Neural cell (in vitro differentiated cells): ENCODE data around the gene AARSD1. TPM values are rescaled to one million over a fixed set of nuclear protein-coding genes. Genes with fewer than 3 reads are reported as not detected.

Source experiments
- H2AFZ ChIP-seq: fragments of 200-600, 300-800 bp; sonication (generic), shearing (Covaris generic); 2 replicates; pipeline ENCODE4 v1.6.0; 2014; ENCODE audit warnings: low read depth, mild to moderate bottlenecking, antibody characterized with exemption, low read length, moderate library complexity
- H3F3A ChIP-seq: fragments of 200-600 bp; shearing (Covaris generic); 2 replicates; pipeline ENCODE4 v1.6.1; 2016; ENCODE audit warnings: mild to moderate bottlenecking, moderate library complexity, mixed read lengths, antibody characterized with exemption, low read length; ENCODE audit not compliant: insufficient read depth, poor library complexity, severe bottlenecking
- H3K27ac ChIP-seq: fragments of 200-600, 300-800 bp; sonication (generic), shearing (Covaris generic); 2 replicates; pipeline ENCODE4 v1.5.1; 2014; ENCODE audit warnings: mild to moderate bottlenecking, low read length, moderate library complexity
- H3K27me3 ChIP-seq: fragments of 300-800, 200-600 bp; sonication (generic), shearing (Covaris generic); 2 replicates; pipeline ENCODE4 v1.6.0; 2014; ENCODE audit warnings: mild to moderate bottlenecking, low read depth, low read length, moderate library complexity; ENCODE audit not compliant: insufficient read depth
- H3K36me3 ChIP-seq: fragments of 300-800, 200-600 bp; sonication (generic), shearing (Covaris generic); 2 replicates; pipeline ENCODE4 v1.5.1; 2014; ENCODE audit warnings: mild to moderate bottlenecking, antibody characterized with exemption, low read length, moderate library complexity; ENCODE audit not compliant: insufficient read depth
- H3K4me2 ChIP-seq: fragments of 300-800, 200-600 bp; sonication (generic), shearing (Covaris generic); 2 replicates; pipeline ENCODE4 v1.6.0; 2014; ENCODE audit warnings: mild to moderate bottlenecking, low read length
- H3K4me3 ChIP-seq: fragments of 300-800, 200-600 bp; sonication (generic), shearing (Covaris generic); 2 replicates; pipeline ENCODE4 v1.5.1; 2014; ENCODE audit warnings: mild to moderate bottlenecking, low read length, moderate library complexity
- H3K79me2 ChIP-seq: fragments of 200-600 bp; shearing (Covaris generic); replicated peaks from 2 replicates; pipeline ENCODE4 v1.6.0; 2014; ENCODE audit warnings: mild to moderate bottlenecking, low read length, moderate library complexity; ENCODE audit not compliant: insufficient read depth
- H3K9ac ChIP-seq: fragments of 300-800, 200-600 bp; sonication (generic), shearing (Covaris generic); 2 replicates; pipeline ENCODE4 v1.6.1; 2016; ENCODE audit warnings: mild to moderate bottlenecking, low read length, mixed read lengths
- H3K9me2 ChIP-seq: fragments of 200-600 bp; shearing (Covaris generic); 2 replicates; pipeline ENCODE4 v1.6.1; 2016; ENCODE audit warnings: mild to moderate bottlenecking, low read length, mixed read lengths; ENCODE audit not compliant: insufficient read depth
- H3K9me3 ChIP-seq: fragments of 200-600, 300-800 bp; sonication (generic), shearing (Covaris generic); 2 replicates; pipeline ENCODE4 v1.6.1; 2016; ENCODE audit warnings: mild to moderate bottlenecking, mixed run types, low read length, moderate library complexity, mixed read lengths
- H4K20me1 ChIP-seq: fragments of 200-600 bp; shearing (Covaris generic); 2 replicates; pipeline ENCODE4 v1.6.1; 2016; ENCODE audit warnings: mild to moderate bottlenecking, mixed run types; ENCODE audit not compliant: insufficient read depth
- CTCF ChIP-seq: fragments of 450-650 bp; IDR thresholded peaks from 2 replicates; pipeline ENCODE4 v1.5.1; 2014; ENCODE audit warnings: antibody characterized with exemption, mild to moderate bottlenecking, moderate library complexity; ENCODE audit not compliant: poor library complexity, severe bottlenecking
- EP300 ChIP-seq: fragments of 450-650 bp; conservative IDR thresholded peaks from 2 replicates; pipeline ENCODE4 v1.6.1; 2014; ENCODE audit warnings: antibody characterized with exemption, mild to moderate bottlenecking, moderate library complexity; ENCODE audit not compliant: poor library complexity, severe bottlenecking
- EZH2 ChIP-seq: fragments of 200-600, 300-800 bp; shearing (Covaris generic), sonication (generic); IDR thresholded peaks from 2 replicates; pipeline ENCODE4 v1.6.1; 2014; ENCODE audit warnings: antibody characterized with exemption, low read length, borderline replicate concordance, mild to moderate bottlenecking; ENCODE audit not compliant: insufficient read depth, poor library complexity, severe bottlenecking
- MXI1 ChIP-seq: fragments of 450-650 bp; conservative IDR thresholded peaks from 2 replicates; pipeline ENCODE4 v1.6.1; 2014; ENCODE audit warnings: antibody characterized with exemption, mild to moderate bottlenecking; ENCODE audit not compliant: poor library complexity, severe bottlenecking
- POLR2AphosphoS5 ChIP-seq: IDR thresholded peaks from 2 replicates; pipeline ENCODE4 v1.6.1; 2012
- RAD21 ChIP-seq: fragments of 450-650 bp; conservative IDR thresholded peaks from 2 replicates; pipeline ENCODE4 v1.6.1; 2014; ENCODE audit warnings: antibody characterized with exemption, mild to moderate bottlenecking, moderate library complexity
- SMC3 ChIP-seq: fragments of 450-650 bp; conservative IDR thresholded peaks from 2 replicates; pipeline ENCODE4 v1.6.1; 2014; ENCODE audit warnings: antibody characterized with exemption, mild to moderate bottlenecking, moderate library complexity; ENCODE audit not compliant: poor library complexity
- TAF1 ChIP-seq: IDR thresholded peaks from 2 replicates; pipeline ENCODE4 v1.6.1; 2012; ENCODE audit warnings: low read depth
- polyA plus RNA-seq: library from polyadenylated mRNA; depleted of rRNA; stranded (reverse); fragments of >200 nt; gene quantifications from 2 replicates; pipeline ENCODE4 v1.2.3, GENCODE V29; 2014
- TF ChIP-seq, protein P1 (sequence below): IDR thresholded peaks from 2 replicates; pipeline ENCODE4 v1.6.1; 2012; ENCODE audit warnings: borderline replicate concordance

Gene AARSD1
- polyA plus RNA-seq, 1 donor from 2014 or later = 64.2 TPM

DNA sequence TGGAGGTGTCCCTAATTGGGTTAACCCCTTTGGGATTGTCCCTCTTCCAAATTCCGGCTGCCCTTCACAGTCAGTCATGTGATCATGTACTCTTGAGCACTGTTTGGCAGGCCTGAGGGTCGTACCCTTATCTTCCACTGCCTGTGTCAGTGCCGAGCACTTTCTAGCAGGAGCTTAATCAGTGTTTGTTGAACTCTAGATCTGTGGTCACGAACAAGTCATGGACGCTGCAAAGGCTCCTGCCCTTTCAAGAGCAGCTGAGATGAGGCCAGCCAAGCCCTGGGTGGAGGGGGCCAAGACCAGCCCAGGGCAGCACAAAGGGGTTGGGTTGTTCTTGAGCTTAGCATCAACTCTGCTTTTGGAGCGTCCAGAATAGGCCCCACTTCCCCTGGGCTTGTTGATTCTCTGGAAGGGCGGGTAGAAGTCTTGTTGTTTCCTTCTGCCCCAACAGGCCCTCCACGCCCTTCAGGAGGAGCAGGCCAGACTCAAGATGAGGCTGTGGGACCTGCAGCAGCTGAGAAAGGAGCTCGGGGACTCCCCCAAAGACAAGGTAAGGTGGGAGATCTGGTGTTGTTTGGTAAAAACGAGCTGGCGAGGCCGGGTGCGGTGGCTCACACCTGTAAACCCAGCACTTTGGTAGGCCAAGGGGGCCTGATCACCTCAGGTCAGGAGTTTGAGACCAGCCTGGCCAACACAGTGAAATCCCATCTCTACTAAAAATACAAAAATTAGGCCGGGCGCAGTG is 47.6 kb upstream of the AARSD1 start:
- Histone ChIP-seq H3K36me3 (no peaks in the 10 kb centered on the region), H3K9me3 (no peaks in the 10 kb centered on the region), H3K4me3 (no peak overlapping the region), H3K4me2 (no peak overlapping the region), H3F3A (peaks cover 2% of the 10 kb centered on the region), H3K79me2 (peaks cover 10% of the 10 kb centered on the region), H3K27me3 (no peaks in the 10 kb centered on the region), H3K9me2 (no peaks in the 10 kb centered on the region), H2AFZ (no peak overlapping the region), H3K27ac (no peak overlapping the region), H3K9ac (no peak overlapping the region), H4K20me1 (no peaks in the 10 kb centered on the region)
- peak; percentile 26 for TF ChIP-seq POLR2AphosphoS5
- TF ChIP-seq RAD21 = no peak

GRCh38 chr17:43010667-43011308 is 46.5 kb upstream of the AARSD1 start:
- no peaks in the 10 kb centered on the region for H4K20me1 ChIP-seq
- H3K4me3 ChIP-seq = no peak overlapping the region
- no peaks in the 10 kb centered on the region for H3K79me2 ChIP-seq
- H3K27me3 ChIP-seq = no peaks in the 10 kb centered on the region
- H3K36me3 ChIP-seq = no peaks in the 10 kb centered on the region
- H3K4me2 ChIP-seq = no peak overlapping the region
- TF ChIP-seq CTCF = no peak
- TF ChIP-seq MXI1 = no peak
- TF ChIP-seq TAF1 = no peak
- TF ChIP-seq EP300 = no peak
- no peak for TF ChIP-seq EZH2
- no peak for TF ChIP-seq RAD21
- no peak for TF ChIP-seq POLR2AphosphoS5
- TF ChIP-seq, protein P1, sequence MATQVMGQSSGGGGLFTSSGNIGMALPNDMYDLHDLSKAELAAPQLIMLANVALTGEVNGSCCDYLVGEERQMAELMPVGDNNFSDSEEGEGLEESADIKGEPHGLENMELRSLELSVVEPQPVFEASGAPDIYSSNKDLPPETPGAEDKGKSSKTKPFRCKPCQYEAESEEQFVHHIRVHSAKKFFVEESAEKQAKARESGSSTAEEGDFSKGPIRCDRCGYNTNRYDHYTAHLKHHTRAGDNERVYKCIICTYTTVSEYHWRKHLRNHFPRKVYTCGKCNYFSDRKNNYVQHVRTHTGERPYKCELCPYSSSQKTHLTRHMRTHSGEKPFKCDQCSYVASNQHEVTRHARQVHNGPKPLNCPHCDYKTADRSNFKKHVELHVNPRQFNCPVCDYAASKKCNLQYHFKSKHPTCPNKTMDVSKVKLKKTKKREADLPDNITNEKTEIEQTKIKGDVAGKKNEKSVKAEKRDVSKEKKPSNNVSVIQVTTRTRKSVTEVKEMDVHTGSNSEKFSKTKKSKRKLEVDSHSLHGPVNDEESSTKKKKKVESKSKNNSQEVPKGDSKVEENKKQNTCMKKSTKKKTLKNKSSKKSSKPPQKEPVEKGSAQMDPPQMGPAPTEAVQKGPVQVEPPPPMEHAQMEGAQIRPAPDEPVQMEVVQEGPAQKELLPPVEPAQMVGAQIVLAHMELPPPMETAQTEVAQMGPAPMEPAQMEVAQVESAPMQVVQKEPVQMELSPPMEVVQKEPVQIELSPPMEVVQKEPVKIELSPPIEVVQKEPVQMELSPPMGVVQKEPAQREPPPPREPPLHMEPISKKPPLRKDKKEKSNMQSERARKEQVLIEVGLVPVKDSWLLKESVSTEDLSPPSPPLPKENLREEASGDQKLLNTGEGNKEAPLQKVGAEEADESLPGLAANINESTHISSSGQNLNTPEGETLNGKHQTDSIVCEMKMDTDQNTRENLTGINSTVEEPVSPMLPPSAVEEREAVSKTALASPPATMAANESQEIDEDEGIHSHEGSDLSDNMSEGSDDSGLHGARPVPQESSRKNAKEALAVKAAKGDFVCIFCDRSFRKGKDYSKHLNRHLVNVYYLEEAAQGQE = no peak
- no peak for TF ChIP-seq SMC3
- H3K27ac ChIP-seq = no peak overlapping the region
- no peaks in the 10 kb centered on the region for H3K9me3 ChIP-seq
- no peaks in the 10 kb centered on the region for H3K9me2 ChIP-seq
- H3F3A ChIP-seq = peaks cover 2% of the 10 kb centered on the region
- no peak overlapping the region for H2AFZ ChIP-seq
- no peak overlapping the region for H3K9ac ChIP-seq
